HCT116 (cell line): Measurements from ENCODE around the gene EHD3. TPM values are rescaled to one million over a fixed set of nuclear protein-coding genes. Genes with fewer than 3 reads are reported as not detected.

ENCODE experiments used
- ATAC-seq: fragments of 200-7000 bp; cut with Tn5 transposase; 2 replicates; pipeline ENCODE4 v1.9.1; 2020; ENCODE audit warnings: mild to moderate bottlenecking, moderate library complexity
- BruUV-seq: library from RNA; stranded (reverse); fragments of 400-500 nt; replicated peaks from 2 replicates; lab custom pipeline; 2021; lab: Mats Ljungman, UMichigan
- CTCF ChIA-PET: fragments of 300-600 bp; sonication (Branson Sonifier 250); formaldehyde crosslinking; loops from one replicate; lab custom pipeline; 2021; ENCODE audit warnings: antibody characterized with exemption; lab: Charles Lee
- POLR2A ChIA-PET: fragments of 300-600, 350-600 bp; sonication (Branson Sonifier 250); formaldehyde crosslinking; loops from one replicate; lab custom pipeline; 2021; ENCODE audit warnings: antibody characterized with exemption; lab: Charles Lee
- RAD21 ChIA-PET, 2 experiments: fragments of 300-600 bp; sonication (Branson Sonifier 250); formaldehyde crosslinking; loops; one replicate each; lab custom pipeline; 2023; ENCODE audit warnings: low total read pairs in 2 of 2; ENCODE audit not compliant: uncharacterized antibody in 2 of 2, unreplicated experiment in 2 of 2, low non-redundant PET in 1 of 2; lab: Charles Lee
- DNase-seq: peaks from one replicate; pipeline ENCODE4 v3.0.0-alpha.2; 2010; ENCODE audit warnings: low read depth, low spot score
- H2AFZ ChIP-seq: fragments of 200-600 bp; shearing (Covaris generic), sonication (generic); 2 replicates; pipeline ENCODE4 v1.6.1; 2017; ENCODE audit warnings: low read depth, mixed run types, mixed read lengths, antibody characterized with exemption, low read length; ENCODE audit not compliant: poor library complexity, severe bottlenecking
- H3K27ac ChIP-seq: 2 replicates; pipeline ENCODE4 v1.5.1; 2012; ENCODE audit warnings: low read depth, low read length
- H3K27me3 ChIP-seq: fragments of 200-600 bp; sonication (generic); 2 replicates; pipeline ENCODE4 v1.6.1; 2016; ENCODE audit warnings: mixed run types, low read length, mixed read lengths; ENCODE audit not compliant: insufficient read depth
- H3K36me3 ChIP-seq, 2 experiments: fragments of 200-500 bp in 1 of 2; fragments of 200-600 bp in 1 of 2; sonication (Bioruptor generic) in 1 of 2; sonication (generic) in 1 of 2; 2 replicates each; pipeline versions ENCODE4 v1.5.1 to v1.6.1; 2014 to 2016; ENCODE audit warnings: low read length in 2 of 2, inconsistent platforms in 1 of 2, mixed read lengths in 1 of 2, mixed run types in 1 of 2; ENCODE audit not compliant: insufficient read depth in 2 of 2, control insufficient read depth in 1 of 2
- H3K4me1 ChIP-seq, 2 experiments: fragments of 200-600 bp in 1 of 2; sonication (generic) in 1 of 2; 2 replicates each; pipeline versions ENCODE4 v1.5.1 to v1.6.1; 2012 to 2017; ENCODE audit warnings: low read length in 2 of 2, inconsistent platforms in 1 of 2, mild to moderate bottlenecking in 1 of 2, mixed read lengths in 1 of 2, mixed run types in 1 of 2, moderate library complexity in 1 of 2; ENCODE audit not compliant: insufficient read depth in 2 of 2, control insufficient read depth in 1 of 2
- H3K4me2 ChIP-seq: fragments of 200-600 bp; sonication (generic); 2 replicates; pipeline ENCODE4 v1.6.1; 2017; ENCODE audit warnings: mixed run types, low read length, mixed read lengths
- H3K4me3 ChIP-seq, 2 experiments: fragments of 200-600 bp in 1 of 2; sonication (generic) in 1 of 2; replicated peaks in 1 of 2; 2 replicates each; pipeline ENCODE4 v1.5.1; 2011 to 2016; ENCODE audit warnings: low read length in 2 of 2, control low read depth in 1 of 2, low read depth in 1 of 2, mild to moderate bottlenecking in 1 of 2, mixed read lengths in 1 of 2, mixed run types in 1 of 2
- H3K79me2 ChIP-seq: fragments of 200-600 bp; sonication (generic); 2 replicates; pipeline ENCODE4 v1.6.1; 2017; ENCODE audit warnings: mild to moderate bottlenecking, mixed run types, low read length, moderate library complexity, mixed read lengths; ENCODE audit not compliant: insufficient read depth
- H3K9ac ChIP-seq: fragments of 200-600 bp; sonication (generic); 2 replicates; pipeline ENCODE4 v1.6.1; 2016; ENCODE audit warnings: low read length, mixed read lengths
- H3K9me2 ChIP-seq: fragments of 200-600 bp; sonication (generic), shearing (Covaris generic); 2 replicates; pipeline ENCODE4 v1.6.1; 2017; ENCODE audit warnings: mixed run types, mild to moderate bottlenecking, moderate library complexity; ENCODE audit not compliant: insufficient read depth
- H3K9me3 ChIP-seq, 2 experiments: fragments of 200-500 bp in 1 of 2; fragments of 200-600 bp in 1 of 2; sonication (Bioruptor generic) in 1 of 2; sonication (generic) in 1 of 2; 2 replicates each; pipeline ENCODE4 v1.6.1; 2014 to 2017; ENCODE audit warnings: low read length in 2 of 2, mixed read lengths in 2 of 2, inconsistent platforms in 1 of 2, low read depth in 1 of 2, mild to moderate bottlenecking in 1 of 2, mixed run types in 1 of 2, moderate library complexity in 1 of 2; ENCODE audit not compliant: control insufficient read depth in 1 of 2, insufficient read depth in 1 of 2
- H4K20me1 ChIP-seq: fragments of 200-600 bp; sonication (generic), shearing (Covaris generic); 2 replicates; pipeline ENCODE4 v1.6.1; 2017; ENCODE audit warnings: mixed run types, mild to moderate bottlenecking, moderate library complexity; ENCODE audit not compliant: insufficient read depth
- CBX3 ChIP-seq: IDR thresholded peaks from 2 replicates; pipeline ENCODE4 v1.6.1; 2012; ENCODE audit warnings: low read depth
- CEBPB ChIP-seq: IDR thresholded peaks from 2 replicates; pipeline ENCODE4 v1.6.1; 2012; ENCODE audit warnings: low read depth
- EZH2 ChIP-seq: fragments of 200-600 bp; sonication (generic); IDR thresholded peaks from 2 replicates; pipeline ENCODE4 v1.6.1; 2017; ENCODE audit warnings: antibody characterized with exemption, mixed run types
- FOSL1 ChIP-seq: IDR thresholded peaks from 2 replicates; pipeline ENCODE4 v1.6.1; 2012; ENCODE audit warnings: low read depth
- POLR2A ChIP-seq: IDR thresholded peaks from 2 replicates; pipeline ENCODE4 v1.7.0; 2011; ENCODE audit warnings: borderline replicate concordance; ENCODE audit not compliant: insufficient read depth, insufficient read length; ENCODE audit errors: extremely low read depth
- POLR2AphosphoS5 ChIP-seq: IDR thresholded peaks from 2 replicates; pipeline ENCODE4 v1.6.1; 2011; ENCODE audit warnings: mild to moderate bottlenecking, low read depth, low read length, moderate library complexity
- REST ChIP-seq: IDR thresholded peaks from 2 replicates; pipeline ENCODE4 v1.6.1; 2012; ENCODE audit warnings: low read depth
- SIN3A ChIP-seq: IDR thresholded peaks from 2 replicates; pipeline ENCODE4 v1.6.1; 2012; ENCODE audit warnings: low read depth
- SRF ChIP-seq: IDR thresholded peaks from 2 replicates; pipeline ENCODE4 v1.6.1; 2012; ENCODE audit warnings: low read depth
- TCF7L2 ChIP-seq: IDR thresholded peaks from 2 replicates; pipeline ENCODE4 v1.7.0; 2011; ENCODE audit warnings: borderline replicate concordance, inconsistent platforms; ENCODE audit not compliant: insufficient read depth, insufficient read length; ENCODE audit errors: extremely low read depth
- intact Hi-C: fragments of 100-400 bp; cut with micrococcal nuclease; formaldehyde crosslinking; loops from 2 replicates; pipeline ENCODE4 v1.10.0; 2022
- total RNA-seq: library from RNA; stranded (reverse); gene quantifications from one replicate; pipeline ENCODE4 v1.2.1, GENCODE V29; 2021; ENCODE audit not compliant: unreplicated experiment
- TF ChIP-seq, protein P1 (sequence below): IDR thresholded peaks from 2 replicates; pipeline ENCODE4 v1.6.1; 2011; ENCODE audit warnings: mild to moderate bottlenecking, low read length, moderate library complexity; ENCODE audit not compliant: insufficient replicate concordance; ENCODE audit errors: extremely low read depth

EHD3 gene
- total RNA-seq, 1 experiment from 2014 or later, result not detected

DNA sequence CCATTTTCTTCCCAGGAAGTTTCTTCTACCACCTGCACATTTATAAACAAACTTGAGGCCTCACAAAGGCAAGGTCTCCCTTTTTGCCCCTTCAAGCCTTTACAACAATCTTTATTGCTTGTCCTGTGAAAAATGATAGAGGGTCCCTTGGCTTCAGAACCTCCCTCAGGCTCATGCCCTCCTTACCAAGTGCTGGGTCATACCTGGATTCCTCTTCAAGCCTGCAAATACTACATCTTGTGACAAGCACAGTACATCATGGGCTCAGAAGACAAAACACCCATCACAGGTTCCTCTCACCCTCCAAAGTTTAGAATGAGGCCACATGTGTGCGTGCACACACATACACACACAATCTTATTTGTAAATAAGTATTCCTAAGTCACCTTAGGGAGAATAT is 25.7 kb upstream of the EHD3 start:
- no peaks in the 10 kb centered on the region for H3K4me1 ChIP-seq
- no peaks in the 10 kb centered on the region for H3K79me2 ChIP-seq
- H3K36me3 ChIP-seq, result no peaks in the 10 kb centered on the region
- H3K9ac ChIP-seq, result no peak overlapping the region
- DNase-seq, result no peak
- ChIA-PET POLR2A (no interaction called here), CTCF (no interaction called here), RAD21 (no interaction called here)
- no peaks in the 10 kb centered on the region for H3K9me2 ChIP-seq
- TF ChIP-seq FOSL1 (no peak), POLR2A (no peak), EZH2 (no peak)
- no peaks in the 10 kb centered on the region for H3K9me3 ChIP-seq
- no peak overlapping the region for H2AFZ ChIP-seq
- H3K4me2 ChIP-seq, result no peak overlapping the region
- BruUV-seq, result no TSS peak
- no peaks in the 10 kb centered on the region for H4K20me1 ChIP-seq
- no peak overlapping the region for H3K27ac ChIP-seq
- H3K27me3 ChIP-seq, result peaks cover 8% of the 10 kb centered on the region; the same call in 1 of the 2 replicates
- intact Hi-C loops, result no loop called here
- H3K4me3 ChIP-seq, result no peak overlapping the region
- no peak for ATAC-seq

- no peak for ATAC-seq
- Histone ChIP-seq H3K9me3 (no peaks in the 10 kb centered on the region), H2AFZ (no peak overlapping the region), H3K27ac (no peak overlapping the region), H3K27me3 (peaks cover 11% of the 10 kb centered on the region; the same call in 1 of the 2 replicates), H3K9ac (no peak overlapping the region), H3K79me2 (no peaks in the 10 kb centered on the region), H4K20me1 (no peaks in the 10 kb centered on the region), H3K4me2 (no peak overlapping the region), H3K9me2 (no peaks in the 10 kb centered on the region), H3K36me3 (no peaks in the 10 kb centered on the region), H3K4me3 (no peak overlapping the region), H3K4me1 (no peaks in the 10 kb centered on the region)
- ChIA-PET RAD21 (no interaction called here), CTCF (no interaction called here), POLR2A (no interaction called here)
- BruUV-seq, result no TSS peak
- intact Hi-C loops, result no loop called here
- no peak for DNase-seq
- TF ChIP-seq, protein P1, sequence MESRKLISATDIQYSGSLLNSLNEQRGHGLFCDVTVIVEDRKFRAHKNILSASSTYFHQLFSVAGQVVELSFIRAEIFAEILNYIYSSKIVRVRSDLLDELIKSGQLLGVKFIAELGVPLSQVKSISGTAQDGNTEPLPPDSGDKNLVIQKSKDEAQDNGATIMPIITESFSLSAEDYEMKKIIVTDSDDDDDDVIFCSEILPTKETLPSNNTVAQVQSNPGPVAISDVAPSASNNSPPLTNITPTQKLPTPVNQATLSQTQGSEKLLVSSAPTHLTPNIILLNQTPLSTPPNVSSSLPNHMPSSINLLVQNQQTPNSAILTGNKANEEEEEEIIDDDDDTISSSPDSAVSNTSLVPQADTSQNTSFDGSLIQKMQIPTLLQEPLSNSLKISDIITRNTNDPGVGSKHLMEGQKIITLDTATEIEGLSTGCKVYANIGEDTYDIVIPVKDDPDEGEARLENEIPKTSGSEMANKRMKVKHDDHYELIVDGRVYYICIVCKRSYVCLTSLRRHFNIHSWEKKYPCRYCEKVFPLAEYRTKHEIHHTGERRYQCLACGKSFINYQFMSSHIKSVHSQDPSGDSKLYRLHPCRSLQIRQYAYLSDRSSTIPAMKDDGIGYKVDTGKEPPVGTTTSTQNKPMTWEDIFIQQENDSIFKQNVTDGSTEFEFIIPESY, result no peak
- TF ChIP-seq REST, result no peak
- no peak for TF ChIP-seq POLR2AphosphoS5
- no peak for TF ChIP-seq CEBPB
- TF ChIP-seq TCF7L2, result no peak
- TF ChIP-seq SIN3A, result no peak
- TF ChIP-seq CBX3, result no peak
- TF ChIP-seq SRF, result no peak
These were observed 21.0 kb upstream of the EHD3 start for GRCh38 chr2:31212659-31213600.
